ENCODE data around the gene MACROD2. TPM values are rescaled to one million over a fixed set of nuclear protein-coding genes. Genes with fewer than 3 reads are reported as not detected.

Gene MACROD2
- total RNA-seq, 1 donor from 2014 or later = 2.5 TPM

GRCh38 chr20:15842872-15843271, 1847.6 kb downstream of the MACROD2 start:
- H3K27me3 Mint-ChIP-seq (ENCODE audit: unreplicated experiment) = no peaks in the 10 kb centered on the region
- no peak overlapping the region for H3K4me3 Mint-ChIP-seq (ENCODE audit: unreplicated experiment)

GRCh38 chr20:15843777-15844176, 1848.5 kb downstream of the MACROD2 start:
- no peak for DNase-seq (ENCODE audit: extremely low spot score, unreplicated experiment)
- H3K27me3 Mint-ChIP-seq (ENCODE audit: unreplicated experiment) = no peaks in the 10 kb centered on the region
- H3K4me1 Mint-ChIP-seq (ENCODE audit: unreplicated experiment) = no peaks in the 10 kb centered on the region
- TF ChIP-seq, protein P1, sequence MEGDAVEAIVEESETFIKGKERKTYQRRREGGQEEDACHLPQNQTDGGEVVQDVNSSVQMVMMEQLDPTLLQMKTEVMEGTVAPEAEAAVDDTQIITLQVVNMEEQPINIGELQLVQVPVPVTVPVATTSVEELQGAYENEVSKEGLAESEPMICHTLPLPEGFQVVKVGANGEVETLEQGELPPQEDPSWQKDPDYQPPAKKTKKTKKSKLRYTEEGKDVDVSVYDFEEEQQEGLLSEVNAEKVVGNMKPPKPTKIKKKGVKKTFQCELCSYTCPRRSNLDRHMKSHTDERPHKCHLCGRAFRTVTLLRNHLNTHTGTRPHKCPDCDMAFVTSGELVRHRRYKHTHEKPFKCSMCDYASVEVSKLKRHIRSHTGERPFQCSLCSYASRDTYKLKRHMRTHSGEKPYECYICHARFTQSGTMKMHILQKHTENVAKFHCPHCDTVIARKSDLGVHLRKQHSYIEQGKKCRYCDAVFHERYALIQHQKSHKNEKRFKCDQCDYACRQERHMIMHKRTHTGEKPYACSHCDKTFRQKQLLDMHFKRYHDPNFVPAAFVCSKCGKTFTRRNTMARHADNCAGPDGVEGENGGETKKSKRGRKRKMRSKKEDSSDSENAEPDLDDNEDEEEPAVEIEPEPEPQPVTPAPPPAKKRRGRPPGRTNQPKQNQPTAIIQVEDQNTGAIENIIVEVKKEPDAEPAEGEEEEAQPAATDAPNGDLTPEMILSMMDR (IDR thresholded peaks at IDR 0.05) = no peak
- no peak overlapping the region for H3K4me3 Mint-ChIP-seq (ENCODE audit: unreplicated experiment)
- peaks cover 6% of the 10 kb centered on the region for H3K9me3 Mint-ChIP-seq (ENCODE audit: unreplicated experiment)
- no peaks in the 10 kb centered on the region for H3K36me3 Mint-ChIP-seq (ENCODE audit: unreplicated experiment)
- H3K27ac Mint-ChIP-seq (ENCODE audit: unreplicated experiment) = no peak overlapping the region

More at GRCh38 chr20:15842872-15843271, 1847.6 kb downstream of the MACROD2 start:
- Mint-ChIP-seq H3K4me1 (ENCODE audit: unreplicated experiment) (no peaks in the 10 kb centered on the region), H3K36me3 (ENCODE audit: unreplicated experiment) (no peaks in the 10 kb centered on the region), H3K9me3 (ENCODE audit: unreplicated experiment) (peaks cover 6% of the 10 kb centered on the region), H3K27ac (ENCODE audit: unreplicated experiment) (no peak overlapping the region)
- TF ChIP-seq, protein P1 (IDR thresholded peaks at IDR 0.05) = no peak
- DNase-seq (ENCODE audit: extremely low spot score, unreplicated experiment) = no peak

GRCh38 chr20:15847196-15847784, 1852.0 kb downstream of the MACROD2 start:
- no peak for DNase-seq (ENCODE audit: extremely low spot score, unreplicated experiment)
- TF ChIP-seq, protein P1 (IDR thresholded peaks at IDR 0.05) = no peak
- no peak overlapping the region for H3K4me3 Mint-ChIP-seq (ENCODE audit: unreplicated experiment)
- H3K36me3 Mint-ChIP-seq (ENCODE audit: unreplicated experiment) = no peaks in the 10 kb centered on the region
- H3K27ac Mint-ChIP-seq (ENCODE audit: unreplicated experiment) = no peak overlapping the region
- H3K27me3 Mint-ChIP-seq (ENCODE audit: unreplicated experiment) = no peaks in the 10 kb centered on the region
- no peaks in the 10 kb centered on the region for H3K4me1 Mint-ChIP-seq (ENCODE audit: unreplicated experiment)
- peaks cover 12% of the 10 kb centered on the region for H3K9me3 Mint-ChIP-seq (ENCODE audit: unreplicated experiment)

DNA sequence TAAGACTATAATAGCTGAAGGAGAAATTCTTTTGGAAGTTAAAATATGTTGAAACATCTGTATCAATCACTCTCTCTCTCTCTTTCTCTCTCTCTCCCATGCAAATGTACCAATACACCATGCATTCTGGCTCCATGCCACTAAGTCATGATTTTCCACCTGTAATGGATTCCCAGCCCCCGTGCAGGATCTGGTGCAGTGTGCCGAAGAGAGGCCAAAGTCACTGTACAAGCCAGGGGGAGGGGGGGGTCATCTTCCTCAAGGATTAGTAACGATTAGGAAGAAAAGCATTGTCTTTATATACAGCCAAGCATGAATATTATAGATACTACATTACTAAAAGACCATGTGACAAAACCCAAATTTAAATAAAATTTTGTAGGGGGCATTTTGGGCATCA, 1852.8 kb downstream of the MACROD2 start:
- Mint-ChIP-seq H3K9me3 (ENCODE audit: unreplicated experiment) (peaks cover 12% of the 10 kb centered on the region), H3K36me3 (ENCODE audit: unreplicated experiment) (no peaks in the 10 kb centered on the region), H3K27ac (ENCODE audit: unreplicated experiment) (no peak overlapping the region), H3K4me3 (ENCODE audit: unreplicated experiment) (no peak overlapping the region), H3K27me3 (ENCODE audit: unreplicated experiment) (no peaks in the 10 kb centered on the region), H3K4me1 (ENCODE audit: unreplicated experiment) (no peaks in the 10 kb centered on the region)
- no peak for DNase-seq (ENCODE audit: extremely low spot score, unreplicated experiment)
- TF ChIP-seq, protein P1 (IDR thresholded peaks at IDR 0.05) = no peak

DNA sequence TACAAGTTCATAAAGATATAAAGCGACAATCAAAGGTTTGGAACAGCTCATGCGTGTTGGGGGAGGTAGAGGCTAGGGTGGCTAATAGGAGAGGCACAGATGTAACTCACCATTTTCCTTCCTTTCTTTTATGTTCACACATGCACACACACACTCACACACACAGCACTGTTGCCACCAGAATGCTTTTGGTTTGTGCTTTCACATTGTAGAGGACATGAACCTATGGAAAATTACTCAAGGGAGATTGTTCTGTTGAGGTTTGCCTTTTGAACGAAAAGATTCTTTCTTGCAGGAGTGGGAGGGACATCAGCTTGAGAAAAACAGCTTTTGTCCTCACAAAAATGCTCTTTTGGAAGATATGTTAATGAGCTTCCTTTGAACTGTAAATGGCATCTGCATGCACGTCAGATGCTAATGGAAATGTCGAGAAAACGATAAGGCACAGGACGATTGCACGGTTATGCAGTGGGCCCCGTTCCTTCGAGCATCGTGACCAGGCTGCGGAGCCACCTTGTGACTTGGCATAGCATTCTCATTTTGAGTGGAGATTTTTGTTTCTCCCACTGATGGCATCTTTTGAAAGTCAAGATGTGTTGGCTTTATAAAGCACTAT, 1853.8 kb downstream of the MACROD2 start:
- no peaks in the 10 kb centered on the region for H3K4me1 Mint-ChIP-seq (ENCODE audit: unreplicated experiment)
- H3K36me3 Mint-ChIP-seq (ENCODE audit: unreplicated experiment) = no peaks in the 10 kb centered on the region
- no peak overlapping the region for H3K4me3 Mint-ChIP-seq (ENCODE audit: unreplicated experiment)
- TF ChIP-seq, protein P1 (IDR thresholded peaks at IDR 0.05) = no peak
- H3K27me3 Mint-ChIP-seq (ENCODE audit: unreplicated experiment) = no peaks in the 10 kb centered on the region
- no peak for DNase-seq (ENCODE audit: extremely low spot score, unreplicated experiment)
- H3K9me3 Mint-ChIP-seq (ENCODE audit: unreplicated experiment) = peaks cover 12% of the 10 kb centered on the region
- H3K27ac Mint-ChIP-seq (ENCODE audit: unreplicated experiment) = no peak overlapping the region

All from osteocyte (in vitro differentiated cells).